ENCODE results near the gene CFAP65.

Gene CFAP65

GRCh38 chr2:219041252-219041651, at the start of gene CFAP65:
TSS of gene CFAP65 (minus strand) at chr2:219041516. CDS start at chr2:219039048, 2,468 bp downstream.
- peak; percentile 71 for DNase-seq (ENCODE audit: low spot score)

GRCh38 chr2:219090436-219091299, 49.4 kb upstream of the CFAP65 start:
- DNase-seq (ENCODE audit: low spot score) = no peak

- no peak for DNase-seq (ENCODE audit: low spot score)
These were observed 48.0 kb upstream of the CFAP65 start for GRCh38 chr2:219089330-219089729.

- DNase-seq (ENCODE audit: low spot score) = no peak
These were observed 46.5 kb upstream of the CFAP65 start for GRCh38 chr2:219087848-219088247.

GRCh38 chr2:219087361-219087760, 46.0 kb upstream of the CFAP65 start:
- DNase-seq (ENCODE audit: low spot score) = no peak

- DNase-seq (ENCODE audit: low spot score) = no peak
These were observed 44.9 kb upstream of the CFAP65 start for GRCh38 chr2:219086196-219086595.

- no peak for DNase-seq (ENCODE audit: low spot score)
These were observed 43.5 kb upstream of the CFAP65 start for GRCh38 chr2:219084791-219085190.

GRCh38 chr2:219082332-219082958, 41.1 kb upstream of the CFAP65 start:
- DNase-seq (ENCODE audit: low spot score) = no peak

- no peak for DNase-seq (ENCODE audit: low spot score)
These were observed 40.5 kb upstream of the CFAP65 start for GRCh38 chr2:219081701-219082331.

- no peak for DNase-seq (ENCODE audit: low spot score)
These were observed 39.8 kb upstream of the CFAP65 start for GRCh38 chr2:219081096-219081495.

- no peak for DNase-seq (ENCODE audit: low spot score)
These were observed 38.1 kb upstream of the CFAP65 start for GRCh38 chr2:219079417-219079816.

- no peak for DNase-seq (ENCODE audit: low spot score)
These were observed 37.6 kb upstream of the CFAP65 start for GRCh38 chr2:219078951-219079350.

- DNase-seq (ENCODE audit: low spot score) = no peak
These were observed 36.8 kb upstream of the CFAP65 start for GRCh38 chr2:219078126-219078525.

GRCh38 chr2:219076253-219076652, 34.9 kb upstream of the CFAP65 start:
- no peak for DNase-seq (ENCODE audit: low spot score)

- DNase-seq (ENCODE audit: low spot score) = peak; percentile 71
These were observed 32.3 kb upstream of the CFAP65 start for GRCh38 chr2:219073413-219074129.

- DNase-seq (ENCODE audit: low spot score) = no peak
These were observed 31.5 kb upstream of the CFAP65 start for GRCh38 chr2:219072741-219073250.

GRCh38 chr2:219071131-219071816, 30.0 kb upstream of the CFAP65 start:
- DNase-seq (ENCODE audit: low spot score) = no peak

- DNase-seq (ENCODE audit: low spot score) = no peak
These were observed 24.2 kb upstream of the CFAP65 start for GRCh38 chr2:219065484-219065883.

- no peak for DNase-seq (ENCODE audit: low spot score)
These were observed 20.8 kb upstream of the CFAP65 start for GRCh38 chr2:219062081-219062480.

- peak; percentile 69 for DNase-seq (ENCODE audit: low spot score)
These were observed 19.8 kb upstream of the CFAP65 start, which contains the start of gene IHH for GRCh38 chr2:219060821-219061791. TSS of gene IHH (minus strand) at chr2:219060921. CDS start at chr2:219060467, 454 bp downstream.

Measured in D341Med (cell line).